NCI-H226 (cell line): ENCODE results near the gene CTAGE1.
"Not testable (repeated sequence)": the region's sequence is repeated elsewhere in the genome, so short reads cannot be mapped to it uniquely, and the experiment has no call there.

Experiments
- DNase-seq: peaks from one replicate; pipeline ENCODE4 v3.0.0-alpha.2; 2015

CTAGE1 gene

GRCh38 chr18:22434973-22435608 lies 17.4 kb upstream of the CTAGE1 start:
- peak; percentile 55 for DNase-seq

- DNase-seq = no peak
These were observed 16.2 kb upstream of the CTAGE1 start for GRCh38 chr18:22433956-22434355.

DNA sequence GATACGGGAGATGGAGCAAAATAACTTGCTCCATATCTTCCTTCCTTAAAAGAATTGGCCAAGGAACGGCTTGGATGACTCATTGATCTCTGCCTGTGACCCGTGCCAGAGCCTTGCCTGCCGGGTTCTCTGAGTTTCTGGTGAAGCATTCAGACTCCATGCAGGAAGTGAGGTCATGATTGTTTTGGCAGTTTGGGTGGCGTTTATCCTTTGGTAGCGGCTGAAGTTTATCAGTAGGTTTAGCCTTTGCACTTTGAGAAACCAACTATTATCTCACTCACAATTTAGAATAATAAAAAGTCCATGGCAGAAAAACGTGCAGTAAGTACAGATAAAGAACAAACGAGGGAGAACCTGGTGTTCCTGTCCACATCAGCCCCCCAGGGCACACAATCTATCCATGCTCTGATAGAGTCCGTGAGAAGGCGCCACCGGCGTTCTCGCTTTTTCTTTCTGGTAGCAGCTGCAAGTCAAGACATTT lies 15.0 kb upstream of the CTAGE1 start:
- peak; percentile 98 for DNase-seq

DNA sequence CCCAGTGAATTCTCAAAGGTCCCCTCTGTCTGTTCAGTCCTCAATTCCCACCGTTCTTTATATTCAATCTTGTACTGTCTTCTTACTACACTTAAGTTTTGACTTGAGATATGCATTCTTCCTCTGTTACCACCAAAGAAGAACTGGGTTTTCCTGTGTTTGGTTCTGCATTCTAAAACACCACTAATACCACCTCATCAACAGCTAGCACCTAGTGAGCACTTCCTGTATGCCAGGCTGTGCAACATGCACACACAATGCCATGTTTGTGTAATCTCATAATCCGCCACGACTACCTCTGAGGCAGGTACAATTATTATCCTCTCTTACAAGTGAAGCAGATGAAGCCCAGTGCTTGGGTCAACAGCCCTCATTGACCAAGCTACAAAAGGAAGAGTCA lies 11.8 kb upstream of the CTAGE1 start:
- DNase-seq = no peak

DNA sequence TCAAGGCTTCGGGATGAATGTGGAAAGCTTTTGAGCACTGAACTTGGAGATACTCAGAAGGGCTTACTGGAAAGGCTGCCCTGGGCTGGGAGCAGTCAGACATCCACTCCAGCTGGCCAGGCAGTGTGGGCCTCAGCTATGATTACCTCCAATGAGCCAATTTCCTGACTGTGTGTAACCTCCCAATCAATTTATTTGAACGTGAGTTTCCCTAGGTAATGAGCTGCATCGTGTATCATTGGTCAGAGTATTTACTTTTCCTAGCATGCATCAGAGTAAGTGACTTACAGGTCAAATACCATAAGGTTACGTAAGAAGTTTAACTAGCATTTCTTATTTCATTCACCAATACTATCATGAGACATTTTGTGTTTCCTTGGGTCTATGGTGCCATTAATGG lies 11.0 kb upstream of the CTAGE1 start:
- no peak for DNase-seq

DNA sequence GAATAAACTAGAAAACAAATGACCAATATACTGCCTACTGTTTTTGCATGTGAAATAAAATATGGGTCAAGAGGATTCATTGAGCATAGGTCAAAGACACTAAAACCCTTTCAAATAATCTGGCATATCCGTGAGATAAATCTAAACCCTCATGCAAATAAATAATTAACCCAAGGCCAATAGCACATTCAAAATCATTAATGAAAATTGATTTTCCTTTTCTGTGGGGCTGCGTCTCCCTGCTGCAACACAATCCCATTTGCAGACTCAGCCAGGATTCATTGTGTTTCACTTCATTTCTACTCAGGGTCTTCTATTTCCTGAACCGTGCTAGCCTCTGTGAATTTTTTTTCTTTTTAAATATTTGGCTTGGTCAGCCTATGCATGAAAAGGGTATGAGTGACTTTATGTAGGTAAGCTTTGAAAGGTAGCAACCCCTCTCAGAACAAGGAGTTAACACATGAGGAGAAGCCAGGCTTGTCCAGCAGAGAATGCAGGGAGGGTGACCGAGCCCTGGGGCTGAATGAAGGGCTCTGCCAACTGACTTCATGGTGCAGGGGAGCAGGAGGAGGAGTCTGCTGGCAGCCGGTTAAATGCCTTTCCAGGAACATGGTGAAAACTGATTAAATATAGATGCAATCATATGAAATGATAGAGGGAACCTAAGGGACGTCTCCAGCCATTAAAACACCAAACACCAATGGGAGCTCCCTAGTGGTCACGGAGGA lies 10.3 kb upstream of the CTAGE1 start:
- DNase-seq = peak; percentile 24

DNA sequence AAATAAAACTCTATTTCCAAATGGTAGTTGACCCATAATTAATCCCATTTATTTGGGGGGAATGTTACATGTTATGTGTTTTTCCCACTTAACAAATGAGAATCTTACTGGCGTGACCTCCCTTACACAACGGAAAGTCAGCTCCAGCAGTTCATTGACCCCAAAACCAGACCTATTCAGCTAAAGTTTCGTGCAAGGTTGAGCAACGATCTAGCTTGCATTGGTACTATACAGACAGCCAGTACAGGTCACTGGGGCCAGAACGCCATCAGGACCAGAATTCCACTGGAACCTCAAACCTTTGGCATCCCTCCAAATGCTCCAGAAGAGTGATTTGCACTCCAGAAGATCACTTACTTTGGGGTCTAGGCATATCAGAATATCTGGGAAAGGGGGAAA lies 6.8 kb upstream of the CTAGE1 start:
- DNase-seq = no peak

DNA sequence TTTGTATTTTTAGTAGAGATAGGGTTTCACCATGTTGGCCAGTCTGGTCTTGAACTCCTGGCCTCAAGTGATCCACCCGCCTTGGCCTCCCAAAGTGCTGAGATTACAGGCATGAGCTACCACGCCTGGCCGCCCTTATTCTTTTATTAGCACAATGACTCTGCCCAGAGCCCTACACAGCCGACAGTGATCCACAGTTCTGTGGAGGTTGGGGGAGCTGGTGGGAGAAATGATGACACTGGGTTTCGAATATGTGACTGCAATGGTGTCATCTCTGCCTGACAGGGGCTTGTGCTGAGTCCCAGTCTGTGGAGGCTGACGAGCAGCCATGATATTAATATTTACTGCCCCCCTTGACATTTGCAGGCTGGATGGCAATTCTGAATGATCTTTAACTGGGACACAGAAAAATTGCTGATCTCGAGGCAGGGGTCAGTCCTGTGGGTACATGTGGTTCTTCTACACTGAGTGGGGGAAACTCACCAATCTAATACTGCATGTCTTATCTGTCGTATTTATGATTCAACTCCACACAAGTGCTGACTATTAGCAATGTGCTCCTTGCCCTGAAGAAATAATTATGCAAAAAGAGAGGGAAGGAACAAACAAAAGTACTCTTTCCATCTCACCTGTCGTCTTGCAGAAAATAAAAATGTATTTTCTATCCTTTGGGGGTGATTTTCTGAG lies 6.3 kb upstream of the CTAGE1 start:
- no peak for DNase-seq

GRCh38 chr18:22422909-22423548 lies 5.3 kb upstream of the CTAGE1 start:
- peak; percentile 28 for DNase-seq

- DNase-seq = no peak
These were observed 2.9 kb upstream of the CTAGE1 start for GRCh38 chr18:22420652-22421051.

DNA sequence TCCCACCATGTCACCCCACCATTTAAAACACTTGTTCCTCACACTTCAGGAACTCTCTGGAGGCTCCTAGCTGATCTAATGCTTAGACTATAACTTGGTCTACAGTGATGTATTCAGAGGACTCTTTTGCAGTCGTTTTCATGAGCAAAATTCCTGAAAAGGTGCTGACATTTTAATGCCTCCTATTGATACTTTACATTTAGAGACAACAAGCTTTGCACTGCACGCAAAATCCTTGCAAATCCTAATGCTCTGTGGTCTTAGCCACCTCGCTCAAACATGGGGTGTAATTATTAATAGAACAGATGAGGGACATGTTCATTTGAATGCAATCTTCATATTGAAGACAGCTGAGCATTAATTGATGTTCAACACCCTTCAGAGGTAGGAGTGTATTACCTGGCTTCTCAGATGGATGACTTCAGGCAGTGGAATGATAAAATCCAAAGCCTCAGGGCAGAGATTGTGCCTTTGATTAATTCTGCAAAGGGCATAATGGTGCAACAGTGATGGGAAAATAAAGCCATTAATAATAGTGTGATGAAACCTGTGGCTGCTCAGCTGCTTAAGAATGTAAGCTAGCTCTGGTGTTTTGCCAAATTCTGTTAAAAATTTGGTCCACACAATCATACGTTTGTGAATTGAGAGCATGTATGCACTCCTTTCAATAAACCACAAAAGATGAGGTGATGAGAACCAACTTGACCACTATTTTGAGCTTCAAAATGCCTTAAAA lies 5.4 kb downstream of the CTAGE1 start:
- peak; percentile 80 for DNase-seq

- DNase-seq = no peak
These were observed 6.3 kb downstream of the CTAGE1 start for GRCh38 chr18:22411446-22411845.

GRCh38 chr18:22410126-22410525 lies 7.6 kb downstream of the CTAGE1 start:
- no peak for DNase-seq

- DNase-seq = no peak
These were observed 8.3 kb downstream of the CTAGE1 start for GRCh38 chr18:22409445-22409844.

GRCh38 chr18:22408059-22408458 lies 9.7 kb downstream of the CTAGE1 start:
- no peak for DNase-seq

DNA sequence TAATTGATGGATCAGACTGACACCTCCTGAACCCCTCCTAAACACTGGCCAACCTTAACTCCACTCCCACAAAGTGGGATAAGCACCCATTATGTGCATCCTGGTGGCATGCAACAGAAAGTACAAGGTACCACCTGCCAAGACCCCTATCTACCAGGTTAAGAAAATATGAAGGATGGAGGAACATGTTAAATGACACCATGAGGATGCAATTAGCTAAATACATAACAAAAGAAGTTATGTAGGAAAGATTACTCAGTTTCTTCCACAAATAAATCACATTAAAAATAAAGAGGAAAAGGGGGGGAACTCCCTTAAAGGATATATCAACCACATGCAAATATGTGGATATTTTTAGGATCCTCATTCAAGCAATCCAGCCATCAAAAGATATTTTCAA lies 12.6 kb downstream of the CTAGE1 start:
- no peak for DNase-seq

DNA sequence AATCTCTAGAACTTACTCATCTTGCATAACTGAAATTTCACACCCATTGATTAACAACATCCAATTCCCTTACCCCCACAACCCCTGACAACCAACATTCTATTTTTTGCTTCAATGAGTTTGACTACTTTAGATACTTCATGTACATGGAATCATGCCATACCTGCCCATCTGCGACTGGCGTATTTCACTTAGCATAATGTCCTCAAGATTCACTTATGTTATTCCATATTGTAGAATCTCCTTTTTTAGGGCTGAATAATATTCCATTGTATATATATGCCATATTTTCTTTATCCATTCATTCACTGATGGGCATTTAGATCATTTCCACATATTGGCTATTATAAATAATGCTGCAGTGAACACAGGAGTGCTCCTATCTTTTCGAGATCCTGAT lies 13.8 kb downstream of the CTAGE1 start:
- no peak for DNase-seq

- DNase-seq = no peak
These were observed 17.8 kb downstream of the CTAGE1 start for GRCh38 chr18:22399949-22400348.

- DNase-seq = no peak
These were observed 19.3 kb downstream of the CTAGE1 start for GRCh38 chr18:22398464-22398863.

GRCh38 chr18:22394428-22394827 lies 23.3 kb downstream of the CTAGE1 start:
- no peak for DNase-seq

GRCh38 chr18:22393164-22393563 lies 24.6 kb downstream of the CTAGE1 start:
- not testable (repeated sequence) for DNase-seq

GRCh38 chr18:22391407-22392345 lies 26.0 kb downstream of the CTAGE1 start:
- peak; percentile 85 for DNase-seq
